ENCODE data around the gene FYCO1.

FYCO1 gene

GRCh38 chr3:45965253-45965652, 30.4 kb downstream of the FYCO1 start:
- DNase-seq (ENCODE audit: low read depth) = no peak

- no peak for DNase-seq (ENCODE audit: low read depth)
Observed at GRCh38 chr3:45964139-45964538, 31.5 kb downstream of the FYCO1 start.

- no peak for DNase-seq (ENCODE audit: low read depth)
Observed at GRCh38 chr3:45962033-45962432, 33.6 kb downstream of the FYCO1 start.

GRCh38 chr3:45960289-45960688, 35.3 kb downstream of the FYCO1 start:
- no peak for DNase-seq (ENCODE audit: low read depth)

- DNase-seq (ENCODE audit: low read depth) = no peak
Observed at GRCh38 chr3:45959201-45959600, 36.4 kb downstream of the FYCO1 start.

- DNase-seq (ENCODE audit: low read depth) = no peak
Observed at GRCh38 chr3:45958321-45958791, 37.3 kb downstream of the FYCO1 start.

- no peak for DNase-seq (ENCODE audit: low read depth)
Observed at GRCh38 chr3:45957586-45957985, 38.0 kb downstream of the FYCO1 start.

GRCh38 chr3:45955706-45956105, 39.9 kb downstream of the FYCO1 start:
- DNase-seq (ENCODE audit: low read depth) = no peak

- DNase-seq (ENCODE audit: low read depth) = no peak
Observed at GRCh38 chr3:45955017-45955647, 40.5 kb downstream of the FYCO1 start.

- no peak for DNase-seq (ENCODE audit: low read depth)
Observed at GRCh38 chr3:45954306-45954705, 41.3 kb downstream of the FYCO1 start.

GRCh38 chr3:45953536-45953935, 42.1 kb downstream of the FYCO1 start:
- DNase-seq (ENCODE audit: low read depth) = no peak

- no peak for DNase-seq (ENCODE audit: low read depth)
Observed at GRCh38 chr3:45952456-45952855, 43.2 kb downstream of the FYCO1 start.

GRCh38 chr3:45951946-45952345, 43.7 kb downstream of the FYCO1 start:
- DNase-seq (ENCODE audit: low read depth) = no peak

GRCh38 chr3:45950686-45951600, 44.7 kb downstream of the FYCO1 start:
- no peak for DNase-seq (ENCODE audit: low read depth)

GRCh38 chr3:45950131-45950530, 45.5 kb downstream of the FYCO1 start:
- DNase-seq (ENCODE audit: low read depth) = no peak

GRCh38 chr3:45949432-45949831, 46.2 kb downstream of the FYCO1 start:
- no peak for DNase-seq (ENCODE audit: low read depth)

GRCh38 chr3:45948881-45949280, 46.7 kb downstream of the FYCO1 start:
- no peak for DNase-seq (ENCODE audit: low read depth)

GRCh38 chr3:45948311-45948781, 47.3 kb downstream of the FYCO1 start:
- no peak for DNase-seq (ENCODE audit: low read depth)

- no peak for DNase-seq (ENCODE audit: low read depth)
Observed at GRCh38 chr3:45947361-45947760, 48.3 kb downstream of the FYCO1 start.

GRCh38 chr3:45946875-45947274, 48.7 kb downstream of the FYCO1 start:
- DNase-seq (ENCODE audit: low read depth) = no peak

GRCh38 chr3:45946307-45946706, 49.3 kb downstream of the FYCO1 start:
- no peak for DNase-seq (ENCODE audit: low read depth)

- DNase-seq (ENCODE audit: low read depth) = no peak
Observed at GRCh38 chr3:45944830-45945620, 50.6 kb downstream of the FYCO1 start.

Measured in HS-27A (cell line).